GF-D8 (cell line): ENCODE results near the gene FHL1.
A peak's percentile ranks its signal among the peaks of the same experiment; 100 is the strongest.

ENCODE experiments used
- DNase-seq: peaks from one replicate; lab custom pipeline; 2025; lab: John Stamatoyannopoulos, UW

Gene FHL1

GRCh38 chrX:136185401-136186022 is 38.2 kb downstream of the FHL1 start:
- no peak for DNase-seq

- DNase-seq, result no peak
These were observed 38.7 kb downstream of the FHL1 start for GRCh38 chrX:136186023-136186413.

DNA sequence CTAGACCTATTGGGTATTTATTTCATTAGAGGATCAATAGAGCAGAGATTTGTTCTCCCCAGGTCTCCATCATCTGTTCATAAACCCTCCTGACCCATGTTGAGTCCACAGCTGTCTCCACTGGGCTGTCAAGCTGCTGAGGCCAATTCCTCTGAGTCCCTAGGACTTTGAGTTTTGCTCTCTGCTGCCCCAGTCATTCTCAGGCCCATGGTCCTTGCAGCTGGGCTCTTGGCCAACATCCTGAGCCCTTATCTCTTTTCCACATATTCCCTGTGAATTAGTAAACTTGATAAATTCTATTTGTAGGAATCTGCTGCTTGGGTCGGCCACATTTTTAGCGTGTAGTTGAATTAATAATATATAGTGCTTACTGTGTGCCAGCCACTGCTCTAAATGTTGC is 41.9 kb downstream of the FHL1 start:
- DNase-seq, result no peak

DNA sequence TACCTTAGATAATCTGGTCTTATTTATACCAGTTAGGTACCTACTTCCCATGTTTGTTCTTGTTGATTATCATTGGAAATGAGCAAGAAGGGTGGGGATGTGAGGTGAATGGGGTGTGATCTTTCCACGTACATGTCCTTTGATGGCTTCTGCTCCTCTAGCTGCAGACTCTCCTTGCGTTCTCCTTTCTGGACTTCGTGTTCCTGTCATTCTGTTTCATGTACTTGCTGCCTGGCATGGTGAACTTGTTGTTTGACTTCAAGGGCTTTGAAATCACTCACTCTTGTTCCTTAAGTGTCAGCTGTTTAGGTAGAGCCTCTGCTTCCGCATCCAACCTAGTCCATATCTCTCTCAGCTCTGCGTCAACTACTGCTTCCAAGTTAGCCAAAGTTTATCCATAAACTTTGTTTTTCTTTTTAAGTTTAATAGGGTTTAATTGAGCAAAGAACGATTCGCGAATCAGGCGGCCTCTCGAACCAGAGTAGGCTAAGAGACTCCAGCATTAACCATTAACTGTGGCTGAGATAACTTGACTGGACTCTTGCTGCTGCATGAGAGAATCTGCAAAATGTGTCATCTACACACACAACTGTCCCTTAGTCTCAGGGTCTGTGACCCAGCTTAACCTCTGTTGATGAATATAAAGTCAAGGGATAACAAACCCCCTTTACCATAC is 42.8 kb downstream of the FHL1 start:
- DNase-seq, result no peak

DNA sequence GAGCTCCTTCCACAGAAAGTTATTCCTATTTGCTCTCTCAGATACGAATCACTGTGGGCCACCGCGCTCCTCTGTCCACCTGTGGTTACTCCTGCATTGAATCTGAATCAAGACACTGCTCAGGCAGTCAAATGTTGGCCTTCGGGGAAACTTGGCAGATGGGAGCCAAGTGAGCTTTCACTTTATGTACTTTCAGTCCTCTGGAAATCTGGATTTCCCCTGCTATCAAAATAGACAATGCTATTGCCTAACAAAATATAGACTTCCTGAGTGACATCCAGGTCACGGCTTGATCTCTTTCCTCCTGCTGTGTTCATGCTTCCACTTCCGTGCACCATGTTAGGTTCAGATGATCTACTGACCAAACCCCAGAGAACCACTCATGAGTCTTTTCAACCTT is 43.8 kb downstream of the FHL1 start:
- no peak for DNase-seq

DNA sequence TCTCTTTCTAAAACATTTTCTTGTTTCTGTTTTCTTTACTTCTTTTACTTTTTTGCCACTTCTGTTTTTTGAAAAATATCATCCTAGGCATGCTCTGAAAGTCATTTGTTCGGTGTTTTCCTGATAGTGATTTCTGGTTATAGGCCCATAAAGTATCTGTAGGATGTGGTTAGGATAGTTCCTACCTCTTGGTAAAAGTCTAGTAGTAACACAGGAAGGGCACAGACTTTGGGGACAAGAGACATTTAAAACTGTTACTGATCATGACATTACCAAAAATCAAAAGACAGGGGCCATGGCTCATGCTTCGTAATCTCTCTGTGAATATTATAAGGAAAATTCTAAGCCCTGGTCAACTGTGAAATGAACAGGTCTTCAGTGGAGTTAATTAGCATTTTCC is 44.8 kb downstream of the FHL1 start:
- DNase-seq, result no peak

DNA sequence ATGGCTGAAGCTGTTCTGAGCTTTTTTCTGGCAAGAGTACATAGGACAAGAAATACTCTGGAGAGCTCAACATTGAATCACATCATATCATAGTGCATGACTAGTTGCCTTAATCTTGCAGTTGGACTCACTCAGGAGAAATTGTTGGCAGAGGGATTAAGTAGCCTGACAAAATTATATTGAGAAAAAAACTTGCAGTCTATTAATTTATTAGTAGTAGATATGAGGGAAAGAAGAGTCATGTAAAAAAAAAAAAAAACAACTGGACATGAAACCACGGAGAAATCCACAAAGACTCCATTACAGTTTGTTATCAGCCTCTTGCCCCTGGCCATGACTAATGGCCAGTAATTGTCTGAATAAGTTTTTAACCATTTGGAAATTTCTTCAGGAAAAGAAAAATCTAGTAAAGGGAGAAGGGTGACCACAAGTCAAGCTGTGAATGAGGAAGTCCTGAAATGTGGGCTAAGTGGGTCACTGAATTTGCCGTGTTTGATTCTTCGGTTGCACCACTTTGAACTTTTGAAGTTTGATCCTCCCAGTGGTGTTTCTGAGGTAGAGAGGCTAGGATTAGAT is 45.6 kb downstream of the FHL1 start:
- peak; percentile 13 for DNase-seq

DNA sequence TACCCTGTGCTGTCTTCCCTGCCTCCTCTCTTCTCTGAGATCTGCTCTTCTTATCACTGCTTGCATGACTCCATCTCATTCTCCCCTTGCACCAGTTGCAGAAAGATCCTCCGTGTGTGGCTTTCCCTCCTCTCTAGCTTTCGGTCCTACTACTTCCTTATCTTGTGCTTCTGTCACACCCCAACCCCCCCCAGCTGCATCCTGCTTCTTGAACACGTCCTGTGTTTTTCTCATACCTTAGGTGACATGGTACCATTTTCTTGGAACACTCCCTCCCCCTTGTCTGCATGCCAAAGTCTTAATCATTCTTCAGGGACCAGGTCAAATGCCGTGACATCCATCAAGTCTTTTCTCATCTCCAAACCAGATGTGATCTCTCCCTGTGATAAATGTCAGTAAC is 46.4 kb downstream of the FHL1 start:
- no peak for DNase-seq

DNA sequence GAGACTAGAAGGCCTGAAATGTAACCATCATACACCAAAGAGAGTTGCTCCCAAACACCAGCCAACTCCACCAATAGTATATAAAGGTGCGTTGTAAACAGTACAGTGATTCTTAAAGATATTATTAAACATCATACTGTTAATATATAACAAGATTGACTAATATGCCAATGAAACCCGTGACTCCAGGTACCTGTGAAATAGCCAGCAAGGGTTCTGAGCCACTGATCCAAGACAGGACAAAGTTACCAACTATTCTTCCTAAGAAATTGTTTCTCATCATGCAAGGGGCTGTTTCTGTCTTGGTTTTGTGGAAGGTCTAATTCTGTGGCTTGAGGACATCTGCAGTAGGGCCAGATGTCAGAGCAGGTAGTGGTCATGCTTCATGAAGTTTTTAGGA is 47.2 kb downstream of the FHL1 start:
- no peak for DNase-seq

GRCh38 chrX:136195247-136195646 is 47.9 kb downstream of the FHL1 start:
- no peak for DNase-seq

DNA sequence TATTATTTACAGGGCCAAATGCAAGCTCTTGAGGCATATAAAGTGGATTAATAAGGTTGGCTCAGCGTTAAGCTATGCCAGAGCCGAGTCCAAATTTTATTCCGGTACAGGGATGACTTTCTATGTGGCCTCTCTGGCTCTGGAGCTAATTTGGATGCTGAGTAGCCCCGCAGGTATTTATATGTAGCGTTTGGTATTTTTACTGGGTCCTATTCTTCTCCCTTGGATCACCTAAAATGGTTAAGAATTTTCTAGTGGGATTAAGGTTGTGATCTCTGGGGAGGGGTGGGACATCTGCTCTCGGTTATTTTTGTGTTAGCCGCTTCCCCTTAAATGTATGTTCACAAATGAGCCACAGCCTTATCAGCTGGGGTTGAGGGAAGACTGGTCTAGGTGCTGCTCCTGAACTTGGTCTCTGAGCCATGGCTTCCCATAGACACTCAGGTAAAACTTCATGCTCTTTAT is 49.4 kb downstream of the FHL1 start:
- DNase-seq, result no peak

- DNase-seq, result no peak
These were observed 50.7 kb downstream of the FHL1 start for GRCh38 chrX:136198010-136198409.

- no peak for DNase-seq
These were observed 51.4 kb downstream of the FHL1 start for GRCh38 chrX:136198678-136199243.

DNA sequence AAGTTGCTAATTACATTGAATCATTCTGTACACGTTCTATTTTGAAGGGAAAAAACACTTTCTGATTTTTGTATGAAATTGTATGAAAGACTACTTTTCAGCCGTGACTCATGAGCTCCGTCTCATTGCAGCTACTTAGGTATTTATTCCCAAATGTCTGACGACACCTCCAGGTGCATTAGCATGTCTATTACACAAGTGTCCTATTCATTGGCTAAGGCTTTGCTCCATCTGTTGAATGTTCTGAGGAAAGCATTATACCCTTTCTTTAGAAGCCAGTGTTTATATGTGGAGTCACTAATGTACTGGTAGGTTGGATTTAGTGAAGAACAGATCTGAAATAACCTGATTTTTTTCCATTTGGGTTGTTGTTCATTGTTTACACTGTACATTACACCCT is 52.0 kb downstream of the FHL1 start:
- DNase-seq, result no peak

- DNase-seq, result no peak
These were observed 53.1 kb downstream of the FHL1 start for GRCh38 chrX:136200466-136200865.

- no peak for DNase-seq
These were observed 54.3 kb downstream of the FHL1 start for GRCh38 chrX:136201601-136202000.

DNA sequence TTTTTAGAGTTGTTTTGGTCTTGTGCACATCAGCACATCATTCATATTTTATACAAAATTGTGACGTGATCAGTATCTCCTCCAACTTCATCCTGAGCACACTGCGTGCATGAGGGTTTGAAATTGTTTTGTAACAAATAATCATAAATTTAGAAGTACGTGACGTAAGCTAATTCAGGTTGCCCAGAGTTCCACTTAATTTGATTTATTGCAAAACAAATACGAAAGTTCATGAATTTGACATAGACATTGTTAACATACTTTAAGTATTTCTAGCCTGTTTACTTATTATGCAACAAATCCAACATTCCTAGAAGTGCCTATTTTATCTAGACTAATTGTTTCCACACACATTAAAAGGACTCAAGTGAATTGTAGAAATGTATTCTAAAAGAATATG is 55.6 kb downstream of the FHL1 start:
- no peak for DNase-seq

DNA sequence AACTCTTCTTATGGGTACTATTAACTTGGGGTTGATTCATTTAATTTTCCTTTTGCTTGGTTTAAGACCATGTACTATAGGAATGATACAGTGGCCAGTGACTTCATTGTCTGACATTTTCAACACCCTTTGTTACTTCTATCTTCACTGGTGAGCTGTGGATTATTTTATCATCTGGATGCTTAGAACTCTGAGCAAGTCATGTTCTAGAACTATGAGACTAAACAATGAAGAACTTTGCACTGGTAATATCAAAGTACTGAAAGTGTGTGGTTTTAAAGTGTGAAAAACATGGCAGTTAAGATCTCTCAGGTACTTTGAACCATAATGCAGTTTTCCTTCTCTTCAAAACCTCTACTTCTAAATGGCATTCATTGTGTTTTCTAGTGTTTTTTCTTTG is 56.1 kb downstream of the FHL1 start:
- DNase-seq, result no peak

DNA sequence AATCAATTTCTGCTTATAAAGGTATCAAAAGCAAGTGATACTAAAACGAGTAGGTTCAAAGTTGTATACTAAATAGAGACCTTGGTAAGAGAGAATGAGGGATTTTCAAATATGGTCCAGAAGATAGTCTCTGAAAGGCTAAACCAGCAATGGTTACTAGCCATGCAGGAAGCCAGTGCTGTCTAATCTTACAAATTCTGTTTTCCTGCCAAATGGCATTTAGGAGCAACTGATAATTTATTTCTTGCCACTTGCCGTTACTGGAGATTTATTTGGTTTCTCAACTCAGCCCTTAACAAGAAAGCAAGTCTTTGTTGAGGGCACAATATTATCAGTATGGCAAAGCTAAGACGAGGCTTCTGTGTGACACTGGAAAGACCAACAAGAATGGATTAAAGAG is 56.6 kb downstream of the FHL1 start:
- DNase-seq, result no peak

DNA sequence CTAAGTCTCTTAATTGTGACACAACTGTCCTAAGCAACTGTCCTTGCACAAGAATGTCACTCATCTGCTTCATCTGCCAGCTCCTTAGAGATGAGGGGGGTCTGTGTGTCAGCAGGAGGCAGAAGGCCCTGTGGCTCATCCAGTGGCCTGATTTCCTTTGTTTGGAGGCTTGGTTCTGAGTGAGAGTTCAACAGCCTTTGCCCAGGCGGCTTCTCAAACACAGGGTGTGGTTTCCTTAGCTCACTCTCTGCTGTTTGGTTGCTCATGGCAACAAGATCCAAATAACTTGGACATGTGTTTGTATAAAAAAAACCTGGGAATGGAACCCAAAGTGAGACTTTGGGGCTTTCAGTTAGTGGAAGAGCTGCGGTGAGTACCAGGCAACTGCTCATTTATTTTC is 57.2 kb downstream of the FHL1 start:
- no peak for DNase-seq

- no peak for DNase-seq
These were observed 58.6 kb downstream of the FHL1 start for GRCh38 chrX:136205882-136206380.

DNA sequence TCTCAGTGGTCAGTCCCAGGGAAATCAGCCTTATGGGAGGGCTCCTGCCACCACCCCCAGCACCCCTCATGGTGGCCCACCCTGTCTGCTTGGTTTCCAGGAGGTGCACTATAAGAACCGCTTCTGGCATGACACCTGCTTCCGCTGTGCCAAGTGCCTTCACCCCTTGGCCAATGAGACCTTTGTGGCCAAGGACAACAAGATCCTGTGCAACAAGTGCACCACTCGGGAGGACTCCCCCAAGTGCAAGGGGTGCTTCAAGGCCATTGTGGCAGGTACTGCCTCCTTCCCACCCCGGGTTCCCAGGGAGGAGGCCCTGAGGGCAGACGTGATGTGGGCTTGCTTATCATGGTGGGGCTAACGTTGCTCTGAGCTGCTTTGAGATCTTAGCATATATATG is 59.6 kb downstream of the FHL1 start:
- no peak for DNase-seq

DNA sequence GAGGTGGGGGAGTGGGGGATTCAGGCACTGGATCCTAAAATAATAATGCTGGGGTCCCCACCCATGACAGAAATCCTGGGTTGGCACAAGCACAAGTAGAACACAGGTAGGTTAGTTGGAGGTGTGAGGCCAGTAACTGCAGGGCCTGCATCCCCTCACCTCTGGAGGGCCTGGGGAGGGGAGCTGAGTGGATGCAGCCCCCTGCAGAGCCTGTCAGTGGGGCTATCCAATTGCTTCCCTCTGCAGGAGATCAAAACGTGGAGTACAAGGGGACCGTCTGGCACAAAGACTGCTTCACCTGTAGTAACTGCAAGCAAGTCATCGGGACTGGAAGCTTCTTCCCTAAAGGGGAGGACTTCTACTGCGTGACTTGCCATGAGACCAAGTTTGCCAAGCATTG is 60.2 kb downstream of the FHL1 start:
- no peak for DNase-seq
